ENCODE results near the gene L3HYPDH. TPM values are rescaled to one million over a fixed set of nuclear protein-coding genes. Genes with fewer than 3 reads are reported as not detected.

The L3HYPDH gene
- 10.1 TPM for polyA plus RNA-seq

- H3K27me3 Mint-ChIP-seq = no peaks in the 10 kb centered on the region
Observed at GRCh38 chr14:59483819-59484638, at the start of gene L3HYPDH, which contains the start of gene JKAMP. Gene L3HYPDH (minus strand): TSS chr14:59484408. CDS start chr14:59484316, 92 bp downstream. Gene JKAMP (plus strand): TSS chr14:59484517. CDS start chr14:59484590, 73 bp downstream.

DNA sequence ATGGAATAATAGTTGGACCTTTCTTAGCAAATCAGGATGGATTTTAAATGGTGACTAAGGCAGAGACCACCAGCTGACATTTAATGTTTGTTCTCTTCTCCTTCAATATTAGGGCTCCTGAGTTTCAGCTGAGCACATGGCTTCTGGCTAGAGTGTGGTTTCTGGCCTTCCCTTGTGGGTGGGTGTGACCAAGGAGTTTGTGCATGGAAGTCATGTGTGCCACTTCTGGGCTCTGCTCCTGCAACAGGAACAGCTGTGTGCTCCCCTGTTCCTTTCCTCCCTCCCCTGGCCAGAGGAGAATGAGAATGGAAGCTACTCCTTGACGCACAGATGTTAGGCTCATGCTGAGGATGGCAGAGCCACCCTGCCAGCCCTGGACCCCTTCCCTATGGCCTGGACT is 48.2 kb upstream of the L3HYPDH start:
- H3K36me3 Mint-ChIP-seq = peaks cover 3% of the 10 kb centered on the region

More at GRCh38 chr14:59483819-59484638, at the start of gene L3HYPDH, which contains the start of gene JKAMP:
- Mint-ChIP-seq H3K4me1 (peaks cover 38 to 50% (median 45%) of the 10 kb centered on the region in 3 donors), H3K9me3 (no peaks in the 10 kb centered on the region), H3K4me3 (peak within 1 kb of the TSS; percentile 97 to 99 (median 98)), H3K27ac (peak within 1 kb of the TSS; percentile 89 to 96 (median 92)), H3K36me3 (peaks cover 5% of the 10 kb centered on the region)

GRCh38 chr14:59530349-59530748 is 46.1 kb upstream of the L3HYPDH start:
- no peak overlapping the region for H3K4me3 Mint-ChIP-seq

More for the DNA sequence above, 48.2 kb upstream of the L3HYPDH start:
- no peak overlapping the region for H3K27ac Mint-ChIP-seq
- H3K27me3 Mint-ChIP-seq = peaks cover 7% of the 10 kb centered on the region
- no peak overlapping the region for H3K4me3 Mint-ChIP-seq
- H3K9me3 Mint-ChIP-seq = peaks cover 0 to 9% (median 3%) of the 10 kb centered on the region in 3 donors
- H3K4me1 Mint-ChIP-seq = no peaks in the 10 kb centered on the region

GRCh38 chr14:59529189-59529588 is 45.0 kb upstream of the L3HYPDH start:
- no peak overlapping the region for H3K4me3 Mint-ChIP-seq
- H3K27me3 Mint-ChIP-seq = peaks cover 3% of the 10 kb centered on the region
- no peaks in the 10 kb centered on the region for H3K4me1 Mint-ChIP-seq
- peaks cover 3% of the 10 kb centered on the region for H3K36me3 Mint-ChIP-seq
- H3K27ac Mint-ChIP-seq = no peak overlapping the region
- peaks cover 0 to 8% (median 3%) of the 10 kb centered on the region in 3 donors for H3K9me3 Mint-ChIP-seq

More at GRCh38 chr14:59530349-59530748, 46.1 kb upstream of the L3HYPDH start:
- H3K9me3 Mint-ChIP-seq = peaks cover 0 to 9% (median 3%) of the 10 kb centered on the region in 3 donors
- no peaks in the 10 kb centered on the region for H3K4me1 Mint-ChIP-seq
- peaks cover 3% of the 10 kb centered on the region for H3K36me3 Mint-ChIP-seq
- no peak overlapping the region for H3K27ac Mint-ChIP-seq
- peaks cover 2% of the 10 kb centered on the region for H3K27me3 Mint-ChIP-seq

DNA sequence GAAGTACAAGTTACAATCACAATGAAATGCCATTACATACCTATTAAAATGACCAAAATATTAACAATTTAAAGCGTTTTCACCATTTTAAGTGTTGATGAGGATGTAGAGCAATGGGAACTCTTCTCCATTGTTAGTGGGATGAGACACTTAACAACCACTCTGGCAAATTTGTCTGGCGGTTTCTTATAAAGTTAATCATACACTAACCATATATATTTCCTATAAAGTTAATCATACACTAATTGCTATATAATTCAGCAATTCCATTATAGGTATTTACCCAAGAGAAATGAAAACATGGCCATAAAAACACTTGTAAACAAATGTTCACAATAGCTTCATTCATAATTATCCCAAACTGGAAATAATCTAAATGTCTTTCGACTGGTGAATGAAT is 36.0 kb upstream of the L3HYPDH start:
- H3K4me1 Mint-ChIP-seq = no peaks in the 10 kb centered on the region
- H3K36me3 Mint-ChIP-seq = no peaks in the 10 kb centered on the region
- no peak overlapping the region for H3K4me3 Mint-ChIP-seq
- H3K27ac Mint-ChIP-seq = no peak overlapping the region
- no peaks in the 10 kb centered on the region for H3K9me3 Mint-ChIP-seq
- peaks cover 3% of the 10 kb centered on the region for H3K27me3 Mint-ChIP-seq

DNA sequence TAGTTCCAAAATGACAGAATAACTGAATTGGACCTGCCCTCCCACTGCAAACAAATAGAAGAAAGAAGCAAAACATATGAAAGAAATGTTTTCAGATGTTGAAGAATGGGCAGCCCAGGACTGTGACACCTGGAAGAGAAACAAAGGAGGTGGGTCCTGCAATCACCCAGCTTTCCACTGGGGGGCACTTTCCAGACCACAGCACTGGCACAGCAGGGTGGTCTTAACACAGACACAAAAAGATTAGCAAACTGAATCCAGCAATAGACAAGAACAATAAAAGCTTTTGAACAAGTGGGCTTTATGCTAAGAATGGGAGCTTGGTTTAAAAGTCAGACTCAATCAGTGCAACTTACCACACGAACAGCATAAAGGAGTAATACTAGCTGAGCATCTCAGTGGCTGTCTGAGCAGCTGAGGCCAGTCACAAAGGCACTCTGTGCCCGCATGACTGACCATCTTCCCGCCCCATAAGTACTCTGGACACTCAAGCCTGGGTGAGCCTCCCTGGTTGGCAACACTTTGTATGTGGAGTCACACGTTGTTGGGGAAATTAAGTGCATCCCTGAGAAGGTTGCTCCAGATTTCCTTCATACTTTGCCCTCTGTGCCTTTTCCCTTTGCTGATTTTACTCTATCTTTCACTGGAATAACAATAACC is 27.8 kb upstream of the L3HYPDH start:
- H3K4me3 Mint-ChIP-seq = no peak overlapping the region
- H3K36me3 Mint-ChIP-seq = peaks cover 2% of the 10 kb centered on the region

GRCh38 chr14:59510966-59511365 is 26.8 kb upstream of the L3HYPDH start:
- peaks cover 0 to 3% (median 0%) of the 10 kb centered on the region in 3 donors for H3K9me3 Mint-ChIP-seq
- H3K4me1 Mint-ChIP-seq = no peaks in the 10 kb centered on the region
- peaks cover 5% of the 10 kb centered on the region for H3K27me3 Mint-ChIP-seq
- H3K4me3 Mint-ChIP-seq = no peak overlapping the region
- H3K27ac Mint-ChIP-seq = no peak overlapping the region
- peaks cover 2% of the 10 kb centered on the region for H3K36me3 Mint-ChIP-seq

More for the DNA sequence above, 27.8 kb upstream of the L3HYPDH start:
- Mint-ChIP-seq H3K27me3 (peaks cover 7% of the 10 kb centered on the region), H3K4me1 (no peaks in the 10 kb centered on the region), H3K9me3 (peaks cover 0 to 3% (median 0%) of the 10 kb centered on the region in 3 donors), H3K27ac (peak overlapping the region in 1 of 3 donors; percentile 51)

DNA sequence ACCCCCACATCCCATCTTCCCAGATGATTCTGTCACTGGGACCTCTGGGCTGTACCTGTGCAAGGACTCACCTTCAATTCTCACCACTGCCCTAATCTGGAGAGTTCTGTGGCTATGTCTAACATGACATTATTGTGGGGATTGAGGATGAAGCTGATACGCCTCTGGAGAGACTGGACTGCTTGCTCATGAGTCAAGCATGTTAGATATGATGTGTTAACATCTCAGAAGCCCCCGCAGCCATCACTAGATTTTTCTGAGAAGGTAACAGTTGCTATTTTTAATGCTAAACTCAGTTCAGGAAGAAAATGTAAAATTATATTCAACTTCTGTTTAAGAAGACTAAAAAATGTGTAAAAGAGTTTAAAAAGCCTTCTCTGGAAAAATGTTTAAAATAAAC is 25.8 kb upstream of the L3HYPDH start:
- no peak overlapping the region for H3K4me3 Mint-ChIP-seq

GRCh38 chr14:59509101-59509500 is 24.9 kb upstream of the L3HYPDH start:
- Mint-ChIP-seq H3K36me3 (peaks cover 2% of the 10 kb centered on the region), H3K4me3 (no peak overlapping the region), H3K27me3 (peaks cover 3% of the 10 kb centered on the region), H3K27ac (no peak overlapping the region), H3K9me3 (peaks cover 0 to 2% (median 0%) of the 10 kb centered on the region in 3 donors), H3K4me1 (no peaks in the 10 kb centered on the region)

More for the DNA sequence above, 25.8 kb upstream of the L3HYPDH start:
- no peak overlapping the region for H3K27ac Mint-ChIP-seq
- H3K4me1 Mint-ChIP-seq = no peaks in the 10 kb centered on the region
- H3K9me3 Mint-ChIP-seq = peaks cover 0 to 3% (median 0%) of the 10 kb centered on the region in 3 donors
- H3K36me3 Mint-ChIP-seq = peaks cover 2% of the 10 kb centered on the region
- peaks cover 5% of the 10 kb centered on the region for H3K27me3 Mint-ChIP-seq

- Mint-ChIP-seq H3K4me3 (no peak overlapping the region), H3K27ac (no peak overlapping the region), H3K36me3 (peaks cover 2% of the 10 kb centered on the region), H3K27me3 (no peaks in the 10 kb centered on the region), H3K4me1 (no peaks in the 10 kb centered on the region), H3K9me3 (peaks cover 0 to 2% (median 0%) of the 10 kb centered on the region in 3 donors)
Observed at GRCh38 chr14:59507752-59508103, 23.5 kb upstream of the L3HYPDH start.

DNA sequence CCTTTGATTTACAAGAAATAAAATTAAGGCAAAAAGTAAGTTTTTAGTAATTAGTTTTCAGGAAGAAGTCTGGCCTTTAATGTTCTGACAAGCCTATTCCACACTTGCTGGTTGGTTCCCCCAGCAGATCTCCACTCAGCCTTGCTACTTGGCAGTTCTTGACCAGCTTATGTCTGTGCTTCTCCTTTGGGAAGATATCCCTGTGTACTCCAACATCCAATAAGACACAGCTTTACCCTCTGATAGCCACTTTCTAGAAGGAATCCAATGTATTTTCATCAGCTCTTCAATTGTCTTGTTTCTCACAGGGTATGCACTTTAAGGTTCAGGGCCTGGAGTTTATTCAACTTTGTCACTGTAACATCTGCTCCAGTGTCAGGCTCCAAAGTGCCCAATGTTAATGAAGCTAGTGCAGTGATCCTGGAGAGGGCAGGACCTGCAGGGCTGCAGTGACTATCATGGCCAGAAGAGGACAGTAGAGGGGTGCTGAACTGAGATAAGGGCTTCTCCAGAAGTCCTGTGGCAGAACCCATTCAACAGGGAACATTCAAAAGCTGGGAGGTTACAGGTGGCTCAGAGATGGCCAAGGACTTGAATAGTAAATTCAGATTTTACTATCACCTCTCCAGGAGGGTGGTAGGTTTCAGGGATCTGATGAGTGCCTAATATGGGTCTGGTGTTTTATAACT is 23.0 kb upstream of the L3HYPDH start:
- Mint-ChIP-seq H3K4me3 (no peak overlapping the region), H3K4me1 (no peaks in the 10 kb centered on the region), H3K36me3 (peaks cover 2% of the 10 kb centered on the region), H3K27ac (no peak overlapping the region), H3K27me3 (no peaks in the 10 kb centered on the region), H3K9me3 (peaks cover 0 to 2% (median 0%) of the 10 kb centered on the region in 3 donors)

GRCh38 chr14:59503256-59503655 is 19.0 kb upstream of the L3HYPDH start:
- H3K36me3 Mint-ChIP-seq = peaks cover 6% of the 10 kb centered on the region
- no peaks in the 10 kb centered on the region for H3K4me1 Mint-ChIP-seq
- H3K27ac Mint-ChIP-seq = no peak overlapping the region
- H3K4me3 Mint-ChIP-seq = no peak overlapping the region
- no peaks in the 10 kb centered on the region for H3K27me3 Mint-ChIP-seq
- H3K9me3 Mint-ChIP-seq = peaks cover 0 to 2% (median 0%) of the 10 kb centered on the region in 3 donors

GRCh38 chr14:59500732-59501131 is 16.5 kb upstream of the L3HYPDH start:
- H3K4me3 Mint-ChIP-seq = no peak overlapping the region
- H3K9me3 Mint-ChIP-seq = no peaks in the 10 kb centered on the region
- H3K27ac Mint-ChIP-seq = no peak overlapping the region
- no peaks in the 10 kb centered on the region for H3K27me3 Mint-ChIP-seq
- H3K4me1 Mint-ChIP-seq = peaks cover 0 to 3% (median 0%) of the 10 kb centered on the region in 3 donors
- peaks cover 4% of the 10 kb centered on the region for H3K36me3 Mint-ChIP-seq

DNA sequence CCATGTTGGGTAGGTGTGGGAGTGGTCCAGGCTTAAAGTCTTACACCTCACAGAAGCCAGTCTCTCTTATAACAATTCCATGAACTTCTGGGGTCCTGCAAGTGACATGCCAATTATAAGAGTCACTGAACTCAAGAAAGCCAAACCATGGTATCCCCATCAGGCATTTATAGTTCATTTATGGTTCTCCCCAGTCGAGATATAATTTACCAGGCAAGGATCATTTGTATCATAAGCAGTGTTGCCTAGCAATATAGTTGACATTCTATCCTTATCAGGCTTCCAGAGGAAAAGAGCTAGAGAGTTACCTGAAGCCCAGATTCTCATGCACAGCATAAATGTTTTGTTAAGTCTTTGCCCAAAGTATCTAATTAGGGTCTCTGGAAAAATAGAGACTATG is 8.2 kb upstream of the L3HYPDH start:
- H3K27ac Mint-ChIP-seq = no peak overlapping the region
- H3K36me3 Mint-ChIP-seq = peaks cover 22% of the 10 kb centered on the region
- no peaks in the 10 kb centered on the region for H3K9me3 Mint-ChIP-seq
- H3K27me3 Mint-ChIP-seq = no peaks in the 10 kb centered on the region
- H3K4me3 Mint-ChIP-seq = no peak overlapping the region
- H3K4me1 Mint-ChIP-seq = peaks cover 12 to 18% (median 14%) of the 10 kb centered on the region in 3 donors

DNA sequence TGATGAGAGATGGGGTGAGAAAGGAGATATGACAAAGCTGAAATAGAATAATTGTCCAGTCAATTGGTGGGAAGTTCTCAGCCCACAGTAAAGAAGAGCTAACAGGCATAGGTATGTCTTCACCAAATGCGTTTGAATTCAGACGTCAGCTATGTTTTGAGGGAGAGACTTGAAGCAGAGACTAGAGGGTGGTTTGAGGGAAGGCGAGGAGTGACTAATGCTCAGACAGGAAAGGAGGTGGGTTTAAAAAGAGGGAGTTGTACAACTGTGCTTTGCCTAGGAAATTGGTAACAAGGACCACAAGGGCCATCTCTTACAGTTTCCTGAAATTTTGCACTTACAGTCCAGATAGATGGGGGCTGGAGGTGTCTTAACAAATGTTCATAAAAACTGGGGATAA is 6.5 kb upstream of the L3HYPDH start:
- Mint-ChIP-seq H3K4me1 (peaks cover 13 to 18% (median 14%) of the 10 kb centered on the region in 3 donors), H3K27me3 (no peaks in the 10 kb centered on the region), H3K36me3 (peaks cover 22% of the 10 kb centered on the region), H3K9me3 (no peaks in the 10 kb centered on the region), H3K27ac (no peak overlapping the region), H3K4me3 (no peak overlapping the region)
